ENCODE measurements around the gene MEF2D.

The MEF2D gene

GRCh38 chr1:156499194-156499841, 1.3 kb downstream of the MEF2D start:
- no peak for DNase-seq

- DNase-seq: no peak
Measured at GRCh38 chr1:156498432-156499193, 2.0 kb downstream of the MEF2D start.

GRCh38 chr1:156497743-156498431, 2.7 kb downstream of the MEF2D start:
- no peak for DNase-seq

- DNase-seq: no peak
Measured at GRCh38 chr1:156497078-156497742, 3.4 kb downstream of the MEF2D start.

- no peak for DNase-seq
Measured at GRCh38 chr1:156496211-156496761, 4.3 kb downstream of the MEF2D start.

GRCh38 chr1:156495401-156496140, 5.0 kb downstream of the MEF2D start:
- no peak for DNase-seq

GRCh38 chr1:156494309-156494895, 6.2 kb downstream of the MEF2D start:
- DNase-seq: no peak

- no peak for DNase-seq
Measured at GRCh38 chr1:156493742-156494141, 6.8 kb downstream of the MEF2D start.

- DNase-seq: no peak
Measured at GRCh38 chr1:156493154-156493631, 7.4 kb downstream of the MEF2D start.

GRCh38 chr1:156492591-156493080, 7.9 kb downstream of the MEF2D start:
- no peak for DNase-seq

GRCh38 chr1:156492013-156492590, 8.5 kb downstream of the MEF2D start:
- DNase-seq: no peak

- DNase-seq: no peak
Measured at GRCh38 chr1:156491151-156491949, 9.2 kb downstream of the MEF2D start.

GRCh38 chr1:156490401-156491032, 10.1 kb downstream of the MEF2D start:
- no peak for DNase-seq

- DNase-seq: no peak
Measured at GRCh38 chr1:156489935-156490293, 10.7 kb downstream of the MEF2D start.

GRCh38 chr1:156489166-156489934, 11.2 kb downstream of the MEF2D start:
- peak; percentile 37 for DNase-seq

GRCh38 chr1:156488566-156489165, 11.9 kb downstream of the MEF2D start:
- no peak for DNase-seq

GRCh38 chr1:156487862-156488261, 12.7 kb downstream of the MEF2D start:
- no peak for DNase-seq

Data from stimulated activated CD4-positive, alpha-beta T cell treated with anti-CD3 and anti-CD28 coated beads, Interleukin-12 subunit alpha, Interleukin-12 subunit beta, amount 100 ng/mL, for 4 hours (primary cell).